K562 (cell line): Measurements from ENCODE around the gene NANS.

Experiments used
- CTCF ChIP-seq, 3 experiments: IDR thresholded peaks in 2 of 3; conservative IDR thresholded peaks in 1 of 3; 2 replicates each; pipeline ENCODE4 v1.5.1; 2011 to 2012; ENCODE audit warnings: low read length in 3 of 3, mild to moderate bottlenecking in 3 of 3, control low read depth in 2 of 3, improper control_type of control experiment in 1 of 3, inconsistent platforms in 1 of 3, low read depth in 1 of 3, mixed read lengths in 1 of 3, moderate library complexity in 1 of 3; ENCODE audit not compliant: insufficient read depth in 2 of 3
- FOXP1 ChIP-seq: sonication (generic); formaldehyde crosslinking; IDR thresholded peaks from 2 replicates; pipeline ENCODE4 v1.8.0; 2022; ENCODE audit warnings: mild to moderate bottlenecking, missing genetic modification reagents
- NBN ChIP-seq: fragments of 450-650 bp; IDR thresholded peaks from 2 replicates; pipeline ENCODE4 v1.6.1; 2016; ENCODE audit warnings: low read depth, mild to moderate bottlenecking
- USF1 ChIP-seq: sonication (generic); formaldehyde crosslinking; IDR thresholded peaks from 2 replicates; pipeline ENCODE4 v1.9.0; 2022; ENCODE audit warnings: mild to moderate bottlenecking, missing genetic modification reagents
- ZNF174 ChIP-seq: fragments of 250-450 bp; sonication (Bioruptor Pico); IDR thresholded peaks from 2 replicates; pipeline ENCODE4 v1.4.0; 2020; ENCODE audit warnings: mild to moderate bottlenecking

GRCh38 chr9:98117984-98118639 lies 61.6 kb downstream of the NANS start:
- TF ChIP-seq NBN (no peak), FOXP1 (CRISPR knock-in tag) (no peak), ZNF174 (CRISPR knock-in tag) (no peak), USF1 (CRISPR knock-in tag) (no peak), CTCF (IDR thresholded peaks at IDR 0.05 in 2 of 3, conservative IDR thresholded peaks at IDR 0.05 in 1 of 3; ENCODE audit: insufficient read depth in 2 of 3, low read depth in 1 of 3, low read length in 3 of 3) (peak; percentile 74 to 81 (median 80))
